Neural cell (in vitro differentiated cells): ENCODE results near the gene ZDHHC8. TPM values are rescaled to one million over a fixed set of nuclear protein-coding genes. Genes with fewer than 3 reads are reported as not detected.

Experiments
- polyA plus RNA-seq: library from polyadenylated mRNA; depleted of rRNA; stranded (reverse); fragments of >200 nt; gene quantifications from 2 replicates; pipeline ENCODE4 v1.2.3, GENCODE V29; 2014
- small RNA-seq, 3 experiments: library from RNA; depleted of rRNA; stranded (forward); fragments of <200 nt; gene quantifications; one replicate each; pipeline ENCODE3, GENCODE V24; 2012

ZDHHC8 gene
- polyA plus RNA-seq, 1 donor from 2014 or later = 4.5 TPM

Small RNAs within 50 kb of the gene (small RNA-seq; reads per million reads assigned to genes)
- gene MIR6816 (0 to 9.3 (median 0.61) reads per million in 3 experiments), gene RF00599 (0 reads per million in 3 experiments)

Other genes starting within 250 kb of the ZDHHC8 start
- 14.2 and 27.6 TPM in 2 replicates for gene COMT, start 190.0 kb upstream of the ZDHHC8 start, polyA plus RNA-seq
- gene TXNRD2, start 190.0 kb upstream of the ZDHHC8 start, polyA plus RNA-seq = 3.5 and 4.1 TPM in 2 replicates
- gene ARVCF, start 115.0 kb upstream of the ZDHHC8 start, polyA plus RNA-seq = 112 and 134 TPM in 2 replicates
- 12.7 and 15.4 TPM in 2 replicates for gene TANGO2, start 110.7 kb upstream of the ZDHHC8 start, polyA plus RNA-seq
- gene DGCR8, start 51.6 kb upstream of the ZDHHC8 start, polyA plus RNA-seq = 48.9 and 52.3 TPM in 2 replicates
- 341 and 360 TPM in 2 replicates for gene RANBP1, start 15.7 kb upstream of the ZDHHC8 start, polyA plus RNA-seq
- 96.7 and 103 TPM in 2 replicates for gene TRMT2A, start 14.6 kb upstream of the ZDHHC8 start, polyA plus RNA-seq
- gene CCDC188, start 19.3 kb downstream of the ZDHHC8 start, polyA plus RNA-seq = not detected in 2 replicates
- 12.1 and 13.6 TPM in 2 replicates for gene RTN4R, start 136.5 kb downstream of the ZDHHC8 start, polyA plus RNA-seq
- gene DGCR6L, start 188.3 kb downstream of the ZDHHC8 start, polyA plus RNA-seq = 117 and 125 TPM in 2 replicates